GM19023 (cell line): ENCODE results near the gene PRKG1.
"Not testable (repeated sequence)": the region's sequence is repeated elsewhere in the genome, so short reads cannot be mapped to it uniquely, and the experiment has no call there.

Experiments used
- ATAC-seq: cut with Tn5 transposase; IDR thresholded peaks from one replicate; pipeline ENCODE4 v1.9.1; 2021; ENCODE audit warnings: mild to moderate bottlenecking, moderate library complexity; ENCODE audit not compliant: unreplicated experiment

The PRKG1 gene

DNA sequence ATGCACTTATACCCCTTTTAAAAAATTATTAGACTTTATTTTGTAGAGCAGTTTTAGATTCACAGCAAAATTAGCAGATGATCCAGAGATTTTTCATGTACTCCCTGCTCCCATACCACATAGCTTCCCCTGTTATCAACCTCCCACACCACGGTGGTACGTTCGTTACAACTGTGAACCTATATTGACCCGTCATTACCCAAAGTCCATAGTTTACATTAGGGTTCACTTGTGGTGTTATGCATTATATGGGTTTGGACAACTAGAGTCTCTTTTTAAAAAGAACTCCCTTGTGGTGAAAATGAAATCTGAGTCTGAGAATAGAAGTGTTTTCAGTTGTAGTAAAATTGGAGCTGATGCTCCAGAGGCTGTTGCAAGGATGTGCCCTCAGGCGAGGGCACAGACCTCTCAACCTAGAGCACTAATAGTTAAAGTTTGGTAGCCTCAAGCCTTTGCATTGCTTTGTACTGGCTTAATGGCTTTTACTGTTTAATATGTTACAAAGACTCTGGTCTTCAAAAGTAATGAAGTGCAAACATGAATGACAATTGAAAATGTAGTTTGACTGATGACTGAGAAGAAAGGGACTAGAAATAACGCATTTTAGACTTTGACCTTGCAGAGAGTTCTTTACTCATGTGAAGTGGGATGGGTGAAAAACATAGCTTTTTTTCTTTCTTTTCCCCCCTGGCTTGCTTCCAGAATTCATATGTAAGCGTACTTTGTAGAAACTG, 655.7 kb downstream of the PRKG1 start:
- ATAC-seq = no peak

DNA sequence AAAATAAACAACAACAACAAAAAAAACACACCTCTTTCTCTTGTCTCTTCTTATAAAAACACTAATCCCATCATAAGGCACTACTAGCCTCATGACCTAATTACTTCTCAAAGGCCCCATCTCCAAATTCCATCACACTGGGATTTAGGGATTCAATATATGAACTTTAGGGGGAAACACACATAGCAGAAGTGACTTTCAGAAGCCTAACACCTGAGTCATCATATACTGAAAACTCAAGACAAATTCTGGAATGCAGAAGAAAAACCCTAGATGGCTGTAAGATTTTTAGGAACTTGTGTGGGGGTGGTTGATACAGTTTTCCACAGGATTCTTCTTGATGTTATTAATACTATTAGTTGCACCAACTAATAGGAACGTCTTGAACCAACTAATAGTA, 658.8 kb downstream of the PRKG1 start:
- ATAC-seq = no peak

DNA sequence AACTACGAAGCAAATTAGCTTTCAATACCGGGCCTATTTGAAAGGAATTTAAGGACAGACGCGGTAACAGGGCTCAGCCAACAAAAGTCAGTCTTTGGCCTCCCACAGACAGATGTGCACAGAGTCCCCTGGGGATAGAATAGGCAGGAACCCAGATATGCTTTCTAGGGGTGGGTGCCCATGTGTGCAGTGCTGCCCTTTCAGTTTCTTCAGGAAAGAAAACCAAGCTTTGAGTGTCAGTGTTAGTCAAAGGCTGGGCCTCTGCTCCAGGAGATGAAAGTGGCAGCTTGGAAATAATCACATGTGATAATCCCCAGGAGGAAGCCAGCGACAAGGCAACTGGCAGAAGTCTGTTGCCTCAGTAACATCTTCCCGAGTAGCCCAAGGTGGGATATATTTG, 668.9 kb downstream of the PRKG1 start:
- peak; percentile 88 for ATAC-seq

- ATAC-seq = no peak
These were observed 670.1 kb downstream of the PRKG1 start for GRCh38 chr10:51744235-51745000.

DNA sequence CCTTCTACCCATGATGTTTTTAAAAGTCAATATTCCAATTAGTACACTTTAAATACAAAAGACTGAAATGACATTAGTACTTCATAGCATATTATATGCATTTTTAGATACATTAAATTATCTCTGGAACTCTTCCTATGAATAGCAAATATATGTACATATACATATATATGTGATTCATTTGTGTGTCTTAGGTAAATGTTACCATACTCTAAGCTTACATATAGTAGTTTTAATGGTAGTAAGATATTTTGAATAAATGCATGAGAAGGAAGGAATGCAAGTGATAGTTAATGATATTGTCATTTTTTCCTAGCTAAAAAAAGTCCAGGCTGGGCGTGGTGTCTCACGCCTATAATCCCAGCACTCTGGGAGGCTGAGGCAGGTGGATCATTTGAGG, 671.1 kb downstream of the PRKG1 start:
- ATAC-seq = no peak

GRCh38 chr10:51747216-51747615, 672.9 kb downstream of the PRKG1 start:
- no peak for ATAC-seq

GRCh38 chr10:51748959-51749358, 674.7 kb downstream of the PRKG1 start:
- ATAC-seq = no peak

GRCh38 chr10:51758366-51758765, 684.1 kb downstream of the PRKG1 start:
- no peak for ATAC-seq

- not testable (repeated sequence) for ATAC-seq
These were observed 684.6 kb downstream of the PRKG1 start for GRCh38 chr10:51758838-51759237.

- no peak for ATAC-seq
These were observed 685.7 kb downstream of the PRKG1 start for GRCh38 chr10:51759896-51760534.

DNA sequence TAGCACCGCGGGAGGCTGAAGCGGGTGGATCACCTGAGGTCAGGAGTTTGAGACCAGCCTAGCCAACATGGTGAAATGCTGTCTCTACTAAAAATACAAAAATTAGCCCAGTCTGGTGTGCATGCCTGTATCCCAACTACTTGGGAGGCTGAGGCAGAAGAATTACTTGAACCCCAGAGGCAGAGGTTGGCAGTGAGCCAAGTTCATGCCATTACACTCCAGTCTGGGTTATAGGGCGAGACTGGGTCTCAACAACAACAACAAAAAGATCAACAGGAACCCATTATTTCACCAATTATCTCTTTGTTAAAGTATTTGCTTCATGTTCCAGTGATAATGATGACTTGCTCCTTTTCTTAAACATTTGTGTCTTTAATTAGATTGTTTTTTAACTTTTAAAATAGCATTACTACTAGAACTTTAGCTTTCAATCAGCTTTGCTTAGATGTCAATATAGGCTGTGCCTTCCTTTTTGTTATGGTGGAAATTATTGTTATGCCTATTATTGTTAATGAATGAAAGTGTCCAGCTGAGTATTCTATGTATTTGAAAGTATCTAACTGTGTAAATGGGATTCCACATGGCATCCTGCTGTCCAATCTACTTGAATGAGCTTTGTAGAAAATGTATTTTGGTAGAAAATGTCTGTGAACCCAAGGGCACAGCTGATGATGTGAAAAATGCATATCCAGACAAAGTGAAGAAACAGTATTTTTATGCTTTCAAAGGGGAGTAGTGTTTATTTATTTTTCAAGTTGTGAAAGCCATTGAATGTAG, 686.8 kb downstream of the PRKG1 start:
- no peak for ATAC-seq

DNA sequence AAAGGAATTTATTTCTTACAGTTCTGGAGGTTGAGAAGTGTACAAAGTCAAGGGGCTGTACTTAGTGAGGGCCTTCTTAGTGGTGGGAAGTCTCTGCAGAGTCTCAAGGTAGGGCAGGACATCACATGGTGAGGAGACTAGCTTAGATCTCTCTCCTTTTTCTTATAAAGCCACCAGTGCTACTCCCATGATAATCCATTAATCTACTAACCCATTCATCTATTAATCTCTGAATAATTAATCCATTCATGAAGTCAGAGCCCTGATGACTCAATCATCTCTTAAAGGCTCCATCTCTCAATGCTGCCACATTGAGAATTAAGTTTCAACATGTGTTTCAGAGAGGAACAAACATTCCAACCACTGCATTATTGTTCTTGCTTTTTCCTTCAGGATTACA, 689.5 kb downstream of the PRKG1 start:
- no peak for ATAC-seq

- ATAC-seq = no peak
These were observed 691.1 kb downstream of the PRKG1 start for GRCh38 chr10:51765284-51765971.

DNA sequence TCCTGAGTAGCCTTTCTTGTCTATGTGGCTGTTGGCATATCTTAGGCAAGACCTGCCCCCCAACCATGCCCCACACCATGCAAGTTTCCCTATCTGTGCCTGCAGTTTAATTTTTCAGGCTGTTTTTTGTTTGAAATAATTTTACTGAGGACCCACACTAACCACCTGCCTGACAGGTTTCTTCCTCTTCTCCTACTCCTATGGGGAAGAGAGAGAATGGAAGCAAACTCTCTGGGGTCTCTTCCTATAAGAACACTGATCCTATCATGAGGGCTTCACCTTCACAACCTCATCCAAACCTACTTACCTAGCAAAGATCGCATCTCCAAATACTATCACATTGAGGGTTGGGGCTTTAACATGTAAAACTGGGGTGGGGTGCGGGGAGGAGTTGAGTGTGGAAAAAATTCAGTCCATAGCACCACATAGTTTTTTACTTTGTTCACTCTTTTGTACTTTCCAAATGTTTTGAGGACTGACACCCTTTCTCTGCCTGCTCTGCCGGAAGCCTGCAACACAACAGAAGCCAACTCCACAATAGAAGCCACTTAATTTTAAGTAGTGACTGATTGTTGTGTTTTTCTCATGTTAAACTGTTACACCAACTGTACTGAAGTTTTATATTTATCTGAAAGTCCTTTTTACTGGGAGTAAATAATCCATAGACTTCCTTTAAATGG, 692.3 kb downstream of the PRKG1 start:
- no peak for ATAC-seq

DNA sequence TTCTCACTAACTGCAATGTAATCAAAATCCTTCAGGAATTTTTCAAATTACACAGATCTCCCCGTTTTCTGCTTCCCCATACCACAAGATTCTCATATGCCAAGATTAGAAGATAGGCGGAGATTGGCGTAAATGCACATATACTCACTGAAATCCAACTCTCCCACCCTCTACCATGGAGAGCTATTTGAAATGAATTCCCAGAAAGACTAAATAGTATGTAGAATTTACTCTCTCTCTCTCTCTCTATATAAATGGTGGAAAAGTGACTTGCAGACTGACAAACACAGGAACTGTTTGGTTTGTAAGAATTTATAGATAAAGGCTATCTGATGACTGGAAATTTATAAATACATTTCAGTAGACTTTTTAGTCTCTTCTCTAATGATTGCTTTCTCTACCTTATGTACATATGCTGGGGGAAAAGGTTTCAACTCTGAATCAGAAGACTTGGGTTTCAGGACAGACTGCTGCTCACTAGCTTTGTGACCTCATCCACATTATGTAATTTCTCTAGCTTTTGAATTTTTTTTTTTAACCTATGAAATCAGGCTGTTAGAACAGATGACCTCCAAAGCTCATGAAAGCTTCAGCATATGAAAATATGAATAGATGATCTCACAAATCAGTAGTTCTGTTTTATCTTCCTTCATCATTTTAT, 692.9 kb downstream of the PRKG1 start:
- no peak for ATAC-seq

GRCh38 chr10:51768886-51769465, 694.7 kb downstream of the PRKG1 start:
- no peak for ATAC-seq

DNA sequence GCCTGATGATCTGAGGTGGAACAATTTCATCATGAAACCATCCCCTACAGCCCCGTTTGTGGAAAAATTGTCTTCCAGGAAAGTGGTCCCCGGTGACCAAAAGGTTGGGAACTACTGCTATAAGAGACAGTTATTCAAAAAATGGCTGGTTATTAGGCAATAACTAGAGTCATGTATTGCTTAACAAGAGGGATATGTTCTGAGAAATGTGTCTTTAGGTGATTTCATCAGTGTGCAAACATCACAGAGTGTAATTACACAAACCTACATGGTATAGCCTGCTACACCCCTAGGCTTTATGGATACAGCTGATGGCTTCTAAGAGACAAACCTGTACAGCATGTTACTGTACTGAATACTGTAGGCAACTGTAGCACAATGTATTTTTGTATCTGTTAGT, 696.4 kb downstream of the PRKG1 start:
- ATAC-seq = no peak

- ATAC-seq = no peak
These were observed 698.1 kb downstream of the PRKG1 start for GRCh38 chr10:51772387-51772786.

DNA sequence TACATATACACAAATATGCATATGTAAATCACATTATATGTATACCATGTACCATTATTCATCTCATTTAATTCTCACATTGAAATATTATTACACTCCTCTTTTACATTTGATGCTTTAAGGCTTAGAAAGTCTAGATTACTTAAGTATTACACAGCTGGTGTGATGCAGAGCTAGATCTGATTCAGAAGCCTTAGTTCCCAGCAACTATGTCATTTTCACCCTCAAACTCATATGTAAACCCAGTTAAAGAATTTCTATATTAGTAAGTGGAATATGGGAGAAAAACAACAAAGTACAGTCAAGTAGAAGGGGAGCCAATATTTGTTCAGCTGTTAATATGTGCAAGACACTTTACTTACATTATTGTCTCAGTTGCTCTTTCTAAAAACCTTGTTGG, 699.4 kb downstream of the PRKG1 start:
- ATAC-seq = no peak
